GM12878 (cell line): Measurements from ENCODE around the gene PPIE. TPM values are rescaled to one million over a fixed set of nuclear protein-coding genes. Genes with fewer than 3 reads are reported as not detected.

Experiments used
- ATF3 ChIP-seq: IDR thresholded peaks from 2 replicates; pipeline ENCODE4 v1.6.1; 2011; ENCODE audit warnings: low read depth, mild to moderate bottlenecking, low read length, moderate library complexity, borderline replicate concordance; ENCODE audit errors: extremely low read depth
- BACH1 ChIP-seq: fragments of 450-650 bp; IDR thresholded peaks from 2 replicates; pipeline ENCODE4 v1.6.1; 2017; ENCODE audit warnings: mild to moderate bottlenecking, borderline replicate concordance
- BCL3 ChIP-seq: IDR thresholded peaks from 2 replicates; pipeline ENCODE4 v1.6.1; 2011; ENCODE audit warnings: borderline replicate concordance, low read depth, mild to moderate bottlenecking, moderate library complexity, low read length; ENCODE audit not compliant: insufficient read depth, poor library complexity, severe bottlenecking
- BMI1 ChIP-seq: fragments of 450-650 bp; IDR thresholded peaks from 2 replicates; pipeline ENCODE4 v1.6.1; 2016; ENCODE audit warnings: mild to moderate bottlenecking, moderate library complexity, borderline replicate concordance
- CUX1 ChIP-seq: IDR thresholded peaks from 2 replicates; pipeline ENCODE4 v1.6.1; 2012; ENCODE audit warnings: improper control_type of control experiment, low read depth, low read length; ENCODE audit not compliant: insufficient replicate concordance
- EP300 ChIP-seq, 2 experiments: fragments of 150-350 bp in 1 of 2; IDR thresholded peaks; 2 replicates each; pipeline ENCODE4 v1.6.1; 2011 to 2012; ENCODE audit warnings: low read depth in 2 of 2, low read length in 2 of 2, borderline replicate concordance in 1 of 2, improper control_type of control experiment in 1 of 2, inconsistent platforms in 1 of 2; ENCODE audit not compliant: control insufficient read depth in 1 of 2
- EZH2 ChIP-seq: IDR thresholded peaks from 2 replicates; pipeline ENCODE4 v1.6.1; 2012; ENCODE audit warnings: low read depth, mild to moderate bottlenecking, control low read depth, inconsistent platforms, low read length, borderline replicate concordance; ENCODE audit not compliant: control insufficient read depth
- GABPA ChIP-seq: IDR thresholded peaks from 2 replicates; pipeline ENCODE4 v1.6.1; 2014; ENCODE audit warnings: antibody characterized with exemption, low read depth, mild to moderate bottlenecking, inconsistent platforms
- GATAD2B ChIP-seq: fragments of 450-650 bp; conservative IDR thresholded peaks from 2 replicates; pipeline ENCODE4 v1.6.1; 2017; ENCODE audit warnings: low read depth, mild to moderate bottlenecking, moderate library complexity
- HDAC2 ChIP-seq: fragments of 200-600 bp; sonication (generic); IDR thresholded peaks from 2 replicates; pipeline ENCODE4 v1.6.1; 2017
- IRF5 ChIP-seq: fragments of 450-650 bp; IDR thresholded peaks from 2 replicates; pipeline ENCODE4 v1.6.1; 2017; ENCODE audit warnings: borderline replicate concordance
- MEF2A ChIP-seq: IDR thresholded peaks from 2 replicates; pipeline ENCODE4 v1.6.1; 2011; ENCODE audit warnings: low read depth, mild to moderate bottlenecking, low read length, moderate library complexity; ENCODE audit not compliant: insufficient read depth
- MEF2B ChIP-seq: fragments of 450-650 bp; IDR thresholded peaks from 2 replicates; pipeline ENCODE4 v1.6.1; 2018; ENCODE audit warnings: mild to moderate bottlenecking, moderate library complexity; ENCODE audit not compliant: partially characterized antibody, poor library complexity, severe bottlenecking
- MXI1 ChIP-seq: fragments of 150-350 bp; IDR thresholded peaks from 2 replicates; pipeline ENCODE4 v1.6.1; 2011; ENCODE audit warnings: low read depth, mild to moderate bottlenecking, inconsistent platforms, low read length, improper control_type of control experiment
- NFIC ChIP-seq: IDR thresholded peaks from 2 replicates; pipeline ENCODE4 v1.6.1; 2012; ENCODE audit warnings: low read depth, mild to moderate bottlenecking, inconsistent platforms, low read length, moderate library complexity
- PAX8 ChIP-seq: fragments of 450-650 bp; IDR thresholded peaks from 2 replicates; pipeline ENCODE4 v1.6.1; 2017; ENCODE audit warnings: mild to moderate bottlenecking, moderate library complexity
- POLR2A ChIP-seq: IDR thresholded peaks from 2 replicates; pipeline ENCODE4 v1.6.1; 2011; ENCODE audit warnings: low read depth, mild to moderate bottlenecking, low read length
- RBBP5 ChIP-seq: fragments of 200-600 bp; sonication (generic); conservative IDR thresholded peaks from 2 replicates; pipeline ENCODE4 v1.6.1; 2016
- RFX5 ChIP-seq: IDR thresholded peaks from 2 replicates; pipeline ENCODE4 v1.6.1; 2011; ENCODE audit warnings: low read depth, low read length, improper control_type of control experiment
- SMARCA5 ChIP-seq: fragments of 450-650 bp; IDR thresholded peaks from 2 replicates; pipeline ENCODE4 v1.6.1; 2017; ENCODE audit warnings: mild to moderate bottlenecking
- SMC3 ChIP-seq: IDR thresholded peaks from 2 replicates; pipeline ENCODE4 v1.6.1; 2011; ENCODE audit warnings: low read length, improper control_type of control experiment, borderline replicate concordance
- TCF3 ChIP-seq: IDR thresholded peaks from 2 replicates; pipeline ENCODE4 v1.6.1; 2012; ENCODE audit warnings: low read depth, mild to moderate bottlenecking, low read length, borderline replicate concordance; ENCODE audit not compliant: insufficient read depth
- ZSCAN29 ChIP-seq: fragments of 450-650 bp; IDR thresholded peaks from 2 replicates; pipeline ENCODE4 v1.6.1; 2017; ENCODE audit warnings: mild to moderate bottlenecking, moderate library complexity
- polyA plus RNA-seq, 11 experiments: library from polyadenylated mRNA; depleted of rRNA in 4 of 11; unstranded in 6 of 11; stranded (reverse) in 5 of 11; fragments of >200 nt; fragmentation: Nextera tagmentation in 4 of 11; fragmentation: Illumina TruSeq in 1 of 11; extraction: Ambion mirVana in 4 of 11; extraction: Trizol in 1 of 11; gene quantifications; 1 replicate in 1 of 11; 2 replicates in 10 of 11; pipeline versions ENCODE4 v1.2.1 to v1.2.3, GENCODE V29; 2011 to 2016; ENCODE audit warnings: inconsistent platforms in 2 of 11, missing spikeins in 2 of 11, low read depth in 1 of 11
- total RNA-seq, 4 experiments: library from RNA; depleted of rRNA in 3 of 4; stranded (reverse); fragments of >200 nt in 3 of 4; fragmentation: Illumina TruSeq in 1 of 4; extraction: Trizol in 1 of 4; gene quantifications; 2 replicates each; pipeline versions ENCODE4 v1.2.1 to v1.2.3, GENCODE V29; 2013 to 2021

Gene PPIE
- total and polyA plus RNA-seq, 10 of the 15 experiments (the other 5 are each of a cell fraction or from before 2014, with no cell fraction given): 36.6 to 163 (median 70.1) TPM

GRCh38 chr1:39799770-39800470 lies 61.2 kb downstream of the PPIE start (continued):
- TF ChIP-seq ZSCAN29 (no peak), NFIC (no peak), GATAD2B (peak; percentile 24; the same call in 1 of the 2 replicates), RBBP5 (no peak), SMARCA5 (peak; percentile 52; the same call in 1 of the 2 replicates), HDAC2 (no peak), EP300 (IDR thresholded peaks at IDR 0.05; ENCODE audit: borderline replicate concordance in 1 of 2, control insufficient read depth in 1 of 2, low read depth in 2 of 2, low read length in 2 of 2) (no peak), MXI1 (no peak), POLR2A (no peak), TCF3 (no peak), BACH1 (no peak), MEF2A (no peak), ATF3 (no peak), SMC3 (peak; percentile 65), BCL3 (no peak), IRF5 (no peak), PAX8 (no peak), CUX1 (no peak), EZH2 (no peak), MEF2B (no peak), BMI1 (no peak), GABPA (no peak), RFX5 (no peak)
